D341Med (cell line): ENCODE data around the gene INO80B.
"Not testable (repeated sequence)": the region's sequence is repeated elsewhere in the genome, so short reads cannot be mapped to it uniquely, and the experiment has no call there.

ENCODE experiments used
- DNase-seq: peaks from one replicate; pipeline ENCODE4 v3.0.0; 2012; ENCODE audit warnings: low spot score

Gene INO80B

GRCh38 chr2:74481961-74482800, 27.3 kb downstream of the INO80B start:
- DNase-seq = peak; percentile 68

- DNase-seq = peak; percentile 88
These were observed 28.2 kb downstream of the INO80B start, which contains the start of the genes CCDC142 and TTC31 for GRCh38 chr2:74482801-74483674. CCDC142 (minus strand) TSS chr2:74482998; CDS start chr2:74482837, 161 bp downstream. TTC31 (plus strand) TSS chr2:74483081; CDS start chr2:74483096, 15 bp downstream.

- DNase-seq = not testable (repeated sequence)
These were observed 28.8 kb downstream of the INO80B start for GRCh38 chr2:74483675-74484164.

GRCh38 chr2:74486141-74486540, 31.3 kb downstream of the INO80B start:
- no peak for DNase-seq

- no peak for DNase-seq
These were observed 34.0 kb downstream of the INO80B start for GRCh38 chr2:74488643-74489481.

- DNase-seq = no peak
These were observed 35.0 kb downstream of the INO80B start for GRCh38 chr2:74489906-74490305.

- DNase-seq = no peak
These were observed 37.0 kb downstream of the INO80B start for GRCh38 chr2:74491648-74492544.

GRCh38 chr2:74493546-74493945, 38.7 kb downstream of the INO80B start:
- no peak for DNase-seq

- DNase-seq = no peak
These were observed 40.6 kb downstream of the INO80B start for GRCh38 chr2:74495440-74495839.

GRCh38 chr2:74496997-74497776, 42.3 kb downstream of the INO80B start:
- DNase-seq = no peak

GRCh38 chr2:74497777-74498499, 43.1 kb downstream of the INO80B start:
- no peak for DNase-seq

GRCh38 chr2:74498500-74499266, 43.8 kb downstream of the INO80B start:
- DNase-seq = no peak

- no peak for DNase-seq
These were observed 44.5 kb downstream of the INO80B start, which contains the start of gene LBX2 for GRCh38 chr2:74499267-74499939. LBX2 (minus strand) TSS chr2:74499603; CDS start chr2:74499537, 66 bp downstream.

GRCh38 chr2:74499940-74500577, 45.2 kb downstream of the INO80B start:
- DNase-seq = no peak

GRCh38 chr2:74500578-74500946, 45.7 kb downstream of the INO80B start:
- no peak for DNase-seq

GRCh38 chr2:74501335-74502071, 46.6 kb downstream of the INO80B start:
- DNase-seq = peak; percentile 52
